ENCODE data around the gene LMX1A. TPM values are rescaled to one million over a fixed set of nuclear protein-coding genes. Genes with fewer than 3 reads are reported as not detected.

Gene LMX1A
- polyA plus RNA-seq, 3 donors: 0.07 TPM; not detected in 2

GRCh38 chr1:165162671-165163241 lies 193.8 kb downstream of the LMX1A start:
- no peak for DNase-seq

DNA sequence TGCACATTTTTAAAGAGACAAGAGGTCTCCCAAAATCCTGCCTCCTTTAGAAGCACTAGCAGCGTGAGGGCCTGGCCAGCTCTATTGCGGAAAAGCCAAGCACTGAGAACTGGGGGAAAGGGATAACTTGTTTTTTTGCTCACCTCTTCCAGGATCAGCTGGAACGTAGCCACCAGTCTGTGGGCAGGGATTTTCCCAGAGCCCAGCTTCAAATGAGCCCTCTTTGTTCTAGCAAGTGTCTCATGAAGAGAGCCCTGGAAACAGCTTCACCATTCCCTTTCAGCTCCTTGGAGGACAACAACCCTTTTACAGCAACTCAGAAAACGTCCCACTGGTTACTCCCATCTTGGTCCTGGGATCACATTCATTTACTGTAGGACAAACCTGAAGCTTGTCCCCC lies 195.4 kb downstream of the LMX1A start:
- DNase-seq: no peak

DNA sequence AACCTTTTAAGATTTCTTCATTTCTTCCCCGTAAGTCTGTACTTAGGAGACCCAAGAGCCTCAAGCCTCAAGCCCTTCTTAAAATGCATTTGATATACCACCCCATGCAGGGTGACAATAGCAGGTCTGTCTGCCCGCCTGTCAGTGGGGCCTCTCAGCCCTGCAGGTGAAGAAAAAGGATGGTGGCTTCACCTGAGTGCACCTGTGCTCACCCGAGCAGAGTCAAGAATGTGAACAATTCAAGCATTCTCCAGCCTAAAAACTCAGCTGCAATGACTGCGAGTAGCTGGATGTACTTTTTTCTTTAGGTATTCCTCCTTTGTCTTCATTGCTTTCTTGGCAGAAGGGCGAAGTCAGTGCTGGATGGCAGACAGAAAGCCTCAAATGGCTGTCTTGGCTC lies 203.3 kb downstream of the LMX1A start:
- no peak for DNase-seq

GRCh38 chr1:165152727-165153126 lies 203.8 kb downstream of the LMX1A start:
- no peak for DNase-seq

- DNase-seq: no peak
Measured at GRCh38 chr1:165152109-165152508, 204.4 kb downstream of the LMX1A start.

Other genes with a start within 250 kb of the LMX1A start
- gene RXRG, start 88.4 kb upstream of the LMX1A start, polyA plus RNA-seq (ENCODE audit: insufficient read length in 3 of 3): 1 to 10 TPM; 1.4 to 3.2 (median 2.0) TPM
- gene LRRC52, start 187.3 kb upstream of the LMX1A start, polyA plus RNA-seq (ENCODE audit: insufficient read length in 3 of 3): not detected